ENCODE measurements around the gene SHANK1.

Gene SHANK1

DNA sequence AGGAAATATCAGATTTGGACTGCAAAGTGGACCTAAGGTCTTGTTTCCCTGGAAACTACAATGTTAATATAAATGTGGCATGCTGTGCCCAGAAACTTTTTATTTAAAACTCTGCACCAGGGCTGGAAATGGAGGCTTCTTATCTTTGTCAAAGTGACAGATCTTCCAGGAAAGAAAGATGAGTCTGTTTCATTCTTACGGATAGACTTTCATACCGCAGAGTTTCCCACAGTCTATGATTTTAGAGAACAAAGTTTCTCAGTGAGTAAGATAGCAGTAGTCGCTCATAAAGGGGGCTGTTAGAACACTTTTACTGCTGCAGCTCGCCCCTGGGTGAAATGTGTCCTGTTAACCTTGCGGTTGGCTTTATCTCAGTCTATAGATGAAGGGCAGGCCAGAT, 10.3 kb upstream of the SHANK1 start:
- TF ChIP-seq, protein P1, sequence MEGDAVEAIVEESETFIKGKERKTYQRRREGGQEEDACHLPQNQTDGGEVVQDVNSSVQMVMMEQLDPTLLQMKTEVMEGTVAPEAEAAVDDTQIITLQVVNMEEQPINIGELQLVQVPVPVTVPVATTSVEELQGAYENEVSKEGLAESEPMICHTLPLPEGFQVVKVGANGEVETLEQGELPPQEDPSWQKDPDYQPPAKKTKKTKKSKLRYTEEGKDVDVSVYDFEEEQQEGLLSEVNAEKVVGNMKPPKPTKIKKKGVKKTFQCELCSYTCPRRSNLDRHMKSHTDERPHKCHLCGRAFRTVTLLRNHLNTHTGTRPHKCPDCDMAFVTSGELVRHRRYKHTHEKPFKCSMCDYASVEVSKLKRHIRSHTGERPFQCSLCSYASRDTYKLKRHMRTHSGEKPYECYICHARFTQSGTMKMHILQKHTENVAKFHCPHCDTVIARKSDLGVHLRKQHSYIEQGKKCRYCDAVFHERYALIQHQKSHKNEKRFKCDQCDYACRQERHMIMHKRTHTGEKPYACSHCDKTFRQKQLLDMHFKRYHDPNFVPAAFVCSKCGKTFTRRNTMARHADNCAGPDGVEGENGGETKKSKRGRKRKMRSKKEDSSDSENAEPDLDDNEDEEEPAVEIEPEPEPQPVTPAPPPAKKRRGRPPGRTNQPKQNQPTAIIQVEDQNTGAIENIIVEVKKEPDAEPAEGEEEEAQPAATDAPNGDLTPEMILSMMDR (conservative IDR thresholded peaks at IDR 0.05; ENCODE audit: low read depth, low read length) = no peak

DNA sequence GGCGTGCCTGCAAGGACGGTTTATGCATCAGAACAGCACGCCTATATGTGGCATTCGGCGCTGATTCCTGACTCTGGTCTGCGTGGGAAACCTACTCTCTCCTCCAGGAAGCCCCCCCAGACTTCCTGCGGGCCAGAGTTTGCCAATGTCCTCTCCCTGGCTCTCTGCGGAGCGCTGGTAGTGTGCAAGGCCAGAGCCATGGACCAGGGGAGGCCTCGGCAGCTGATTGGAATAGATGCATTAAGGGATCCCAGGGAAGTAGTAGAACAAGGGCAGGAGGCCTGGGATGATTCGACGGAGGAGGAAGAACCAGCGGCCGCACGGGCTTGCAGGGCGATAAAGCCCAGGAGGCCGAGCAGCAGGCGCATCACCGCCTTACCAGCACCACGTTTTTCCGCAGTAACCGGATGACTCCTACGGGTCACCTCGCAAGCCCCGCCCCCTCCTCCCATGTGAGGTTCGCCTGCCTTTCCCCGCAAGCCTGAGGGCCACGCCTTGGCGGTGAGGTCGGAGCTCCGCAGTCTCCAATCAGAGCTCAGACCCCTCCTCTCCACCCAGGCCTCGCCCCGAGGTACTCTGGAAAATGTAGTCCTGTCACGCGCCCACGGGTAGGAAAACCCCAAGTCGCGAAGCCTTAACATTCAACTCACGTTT, 8.6 kb upstream of the SHANK1 start:
- Histone ChIP-seq H3K36me3 (ENCODE audit: insufficient read depth) (no peaks in the 10 kb centered on the region), H3K4me3 (IDR thresholded peaks at IDR 0.05; ENCODE audit: insufficient read depth, low read depth, low read length) (no peak overlapping the region), H4K20me1 (ENCODE audit: insufficient read depth) (no peaks in the 10 kb centered on the region), H3K79me2 (ENCODE audit: insufficient read depth, low read depth) (no peaks in the 10 kb centered on the region), H3K27me3 (ENCODE audit: insufficient read depth, low read depth) (peaks cover 11% of the 10 kb centered on the region; the same call in 1 of the 2 replicates), H3K27ac (no peak overlapping the region), H3K9ac (no peak overlapping the region), H3K4me1 (ENCODE audit: low read depth, poor library complexity, severe bottlenecking) (no peaks in the 10 kb centered on the region), H3K4me2 (no peak overlapping the region), H2AFZ (ENCODE audit: low read depth) (no peak overlapping the region)
- TF ChIP-seq, protein P1 (conservative IDR thresholded peaks at IDR 0.05; ENCODE audit: low read depth, low read length) = no peak

More for the DNA sequence above, 10.3 kb upstream of the SHANK1 start:
- Histone ChIP-seq H3K36me3 (ENCODE audit: insufficient read depth) (no peaks in the 10 kb centered on the region), H3K27ac (no peak overlapping the region), H3K4me2 (no peak overlapping the region), H3K27me3 (ENCODE audit: insufficient read depth, low read depth) (peaks cover 26% of the 10 kb centered on the region; the same call in 1 of the 2 replicates), H2AFZ (ENCODE audit: low read depth) (no peak overlapping the region), H3K4me3 (IDR thresholded peaks at IDR 0.05; ENCODE audit: insufficient read depth, low read depth, low read length) (no peak overlapping the region), H3K4me1 (ENCODE audit: low read depth, poor library complexity, severe bottlenecking) (no peaks in the 10 kb centered on the region), H3K79me2 (ENCODE audit: insufficient read depth, low read depth) (no peaks in the 10 kb centered on the region), H3K9ac (no peak overlapping the region), H4K20me1 (ENCODE audit: insufficient read depth) (no peaks in the 10 kb centered on the region)

DNA sequence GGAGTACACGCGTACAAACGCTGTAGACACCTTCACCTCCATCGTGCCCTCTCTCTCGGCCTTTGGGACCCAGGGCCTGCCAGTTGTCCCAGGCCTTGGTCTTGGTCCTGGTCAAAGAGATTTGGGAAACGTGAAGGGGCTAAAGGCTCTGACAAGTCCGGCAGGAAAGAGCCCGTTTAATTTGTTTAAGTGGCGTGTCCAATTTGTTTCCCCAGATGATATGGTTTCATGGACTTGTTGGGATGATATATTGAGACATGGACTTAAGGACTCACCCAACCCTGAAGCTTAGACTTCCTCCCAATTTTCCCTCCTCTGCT, 6.3 kb upstream of the SHANK1 start:
- H4K20me1 ChIP-seq (ENCODE audit: insufficient read depth) = no peaks in the 10 kb centered on the region

DNA sequence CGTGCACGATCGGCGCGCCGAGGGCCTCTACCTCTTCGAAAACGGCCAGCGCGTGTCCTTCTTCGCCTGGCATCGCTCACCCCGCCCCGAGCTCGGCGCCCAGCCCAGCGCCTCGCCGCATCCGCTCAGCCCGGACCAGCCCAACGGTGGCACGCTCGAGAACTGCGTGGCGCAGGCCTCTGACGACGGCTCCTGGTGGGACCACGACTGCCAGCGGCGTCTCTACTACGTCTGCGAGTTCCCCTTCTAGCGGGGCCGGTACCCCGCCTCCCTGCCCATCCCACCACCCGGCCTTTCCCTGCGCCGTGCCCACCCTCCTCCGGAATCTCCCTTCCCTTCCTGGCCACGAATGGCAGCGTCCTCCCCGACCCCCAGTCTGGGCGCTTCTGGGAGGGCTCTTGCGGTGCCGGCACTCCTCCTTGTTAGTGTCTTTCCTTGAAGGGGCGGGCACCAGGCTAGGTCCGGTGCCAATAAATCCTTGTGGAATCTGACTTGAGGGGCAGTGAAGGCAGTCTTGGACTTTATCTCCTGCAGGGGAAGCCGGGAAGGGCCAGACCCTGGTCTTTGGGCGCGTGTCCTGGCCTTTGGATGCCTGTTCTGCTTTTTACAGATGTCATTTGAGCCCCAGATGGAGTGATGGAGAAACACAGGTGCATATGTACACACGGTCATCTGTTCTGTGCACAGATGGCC, 5.8 kb upstream of the SHANK1 start:
- no peaks in the 10 kb centered on the region for H3K36me3 ChIP-seq (ENCODE audit: insufficient read depth)
- no peak overlapping the region for H3K9ac ChIP-seq
- H4K20me1 ChIP-seq (ENCODE audit: insufficient read depth) = no peaks in the 10 kb centered on the region
- H3K4me1 ChIP-seq (ENCODE audit: low read depth, poor library complexity, severe bottlenecking) = no peaks in the 10 kb centered on the region
- no peak overlapping the region for H2AFZ ChIP-seq (ENCODE audit: low read depth)
- H3K79me2 ChIP-seq (ENCODE audit: insufficient read depth, low read depth) = no peaks in the 10 kb centered on the region
- no peak overlapping the region for H3K27ac ChIP-seq
- H3K27me3 ChIP-seq (ENCODE audit: insufficient read depth, low read depth) = peaks cover 3% of the 10 kb centered on the region; the same call in 1 of the 2 replicates
- TF ChIP-seq, protein P1 (conservative IDR thresholded peaks at IDR 0.05; ENCODE audit: low read depth, low read length) = no peak
- H3K4me3 ChIP-seq (IDR thresholded peaks at IDR 0.05; ENCODE audit: insufficient read depth, low read depth, low read length) = no peak overlapping the region
- no peak overlapping the region for H3K4me2 ChIP-seq

More for the DNA sequence above, 6.3 kb upstream of the SHANK1 start:
- TF ChIP-seq, protein P1 (conservative IDR thresholded peaks at IDR 0.05; ENCODE audit: low read depth, low read length) = no peak
- Histone ChIP-seq H3K4me3 (IDR thresholded peaks at IDR 0.05; ENCODE audit: insufficient read depth, low read depth, low read length) (no peak overlapping the region), H3K27me3 (ENCODE audit: insufficient read depth, low read depth) (peaks cover 3% of the 10 kb centered on the region; the same call in 1 of the 2 replicates), H3K79me2 (ENCODE audit: insufficient read depth, low read depth) (no peaks in the 10 kb centered on the region), H3K9ac (no peak overlapping the region), H3K4me2 (no peak overlapping the region), H3K27ac (no peak overlapping the region), H2AFZ (ENCODE audit: low read depth) (no peak overlapping the region), H3K36me3 (ENCODE audit: insufficient read depth) (no peaks in the 10 kb centered on the region), H3K4me1 (ENCODE audit: low read depth, poor library complexity, severe bottlenecking) (no peaks in the 10 kb centered on the region)

Measured in KMS-11 (cell line).